Activated CD4-positive, alpha-beta memory T cell treated with anti-CD3 and anti-CD28 coated beads for 36 hours (primary cell): ENCODE results near the gene C2CD2L. TPM values are rescaled to one million over a fixed set of nuclear protein-coding genes. Genes with fewer than 3 reads are reported as not detected.

Experiments used
- CTCF ChIA-PET: fragments of 350-600 bp; sonication (Branson Sonifier 250); formaldehyde crosslinking; loops from one replicate; lab custom pipeline; 2021; ENCODE audit warnings: antibody characterized with exemption, inconsistent platforms; lab: Charles Lee
- POLR2A ChIA-PET: fragments of 350-600 bp; sonication (Branson Sonifier 250); formaldehyde crosslinking; loops from one replicate; lab custom pipeline; 2021; ENCODE audit warnings: antibody characterized with exemption; lab: Charles Lee
- DNase-seq: peaks from one replicate; pipeline ENCODE4 v3.0.0-alpha.2; 2020
- H3K27ac Mint-ChIP-seq: one replicate; pipeline ENCODE4 v1.8.0; 2021; ENCODE audit warnings: mixed read lengths
- H3K27me3 Mint-ChIP-seq: one replicate; pipeline ENCODE4 v1.8.0; 2021; ENCODE audit warnings: mixed read lengths
- H3K36me3 Mint-ChIP-seq: one replicate; pipeline ENCODE4 v1.8.0; 2021; ENCODE audit warnings: mixed read lengths
- H3K4me1 Mint-ChIP-seq: one replicate; pipeline ENCODE4 v1.8.0; 2021; ENCODE audit warnings: low read depth, mixed read lengths
- H3K4me3 Mint-ChIP-seq: one replicate; pipeline ENCODE4 v1.8.0; 2021; ENCODE audit warnings: mild to moderate bottlenecking, mixed read lengths
- H3K9me3 Mint-ChIP-seq: one replicate; pipeline ENCODE4 v1.8.0; 2021; ENCODE audit warnings: mixed read lengths
- intact Hi-C: fragments of 100-400 bp; cut with micrococcal nuclease; formaldehyde crosslinking; loops from one replicate; pipeline ENCODE4 v1.15.1; 2023
- total RNA-seq, 2 experiments: library from RNA; stranded (reverse); gene quantifications; one replicate each; pipeline ENCODE4 v1.2.3, GENCODE V29; 2021

C2CD2L gene
- total RNA-seq, 2 experiments from 2014 or later: 23.6 to 25.2 TPM

GRCh38 chr11:119084663-119085436 lies 22.3 kb upstream of the C2CD2L start, which contains the start of gene HMBS:
TSS of gene HMBS (plus strand) at chr11:119084881. CDS start at chr11:119085034, 153 bp downstream.
- Mint-ChIP-seq H3K27ac (peak within 1 kb of the TSS; percentile 95), H3K9me3 (no peaks in the 10 kb centered on the region), H3K36me3 (peaks cover 6% of the 10 kb centered on the region), H3K4me3 (peak within 1 kb of the TSS; percentile 98), H3K27me3 (no peaks in the 10 kb centered on the region), H3K4me1 (peaks cover 21% of the 10 kb centered on the region)
- ChIA-PET CTCF (interaction anchor here (0.6 to 2.6 kb wide), 8 partner anchors 9 to 155 kb away, joined by 3 to 10 read pairs (median 3); partner anchors contain the start of gene VPS11), POLR2A (interaction anchor here (0.6 to 4.5 kb wide), 10 partner anchors 10 to 458 kb away, joined by 3 to 41 read pairs (median 5); partner anchors contain the start of genes C2CD2L, DPAGT1, HYOU1 and TRAPPC4)
- intact Hi-C loops: loop anchor here (1.0 to 2.0 kb wide), 3 partner anchors 10 to 36 kb away; partner anchors contain the start of genes HINFP and VPS11
- DNase-seq: peak; percentile 93

GRCh38 chr11:119085437-119085847 lies 21.7 kb upstream of the C2CD2L start:
- ChIA-PET CTCF (interaction anchor here (0.8 to 2.6 kb wide), 6 partner anchors 9 to 199 kb away, joined by 3 to 10 read pairs (median 4); partner anchors contain the start of genes CBL, DPAGT1 and VPS11), POLR2A (interaction anchor here (0.6 to 4.5 kb wide), 9 partner anchors 9 to 458 kb away, joined by 3 to 41 read pairs (median 6); partner anchors contain the start of genes C2CD2L, DPAGT1, HYOU1 and TRAPPC4)
- H3K4me3 Mint-ChIP-seq: peak overlapping the region; percentile 98
- intact Hi-C loops: loop anchor here (1.0 to 2.0 kb wide), 3 partner anchors 10 to 35 kb away; partner anchors contain the start of genes HINFP and VPS11
- peak overlapping the region; percentile 95 for H3K27ac Mint-ChIP-seq
- H3K9me3 Mint-ChIP-seq: no peaks in the 10 kb centered on the region
- peaks cover 21% of the 10 kb centered on the region for H3K4me1 Mint-ChIP-seq
- peaks cover 10% of the 10 kb centered on the region for H3K36me3 Mint-ChIP-seq
- no peaks in the 10 kb centered on the region for H3K27me3 Mint-ChIP-seq
- peak; percentile 61 for DNase-seq

GRCh38 chr11:119087123-119087522 lies 20.0 kb upstream of the C2CD2L start:
- H3K4me1 Mint-ChIP-seq: peaks cover 28% of the 10 kb centered on the region

GRCh38 chr11:119087747-119088241 lies 19.4 kb upstream of the C2CD2L start:
- Mint-ChIP-seq H3K4me3 (no peak overlapping the region), H3K27ac (no peak overlapping the region), H3K27me3 (no peaks in the 10 kb centered on the region), H3K9me3 (no peaks in the 10 kb centered on the region), H3K36me3 (peaks cover 13% of the 10 kb centered on the region), H3K4me1 (peaks cover 35% of the 10 kb centered on the region)
- no peak for DNase-seq
- intact Hi-C loops: no loop called here
- ChIA-PET POLR2A (no interaction called here), CTCF (no interaction called here)

More at GRCh38 chr11:119087123-119087522, 20.0 kb upstream of the C2CD2L start:
- ChIA-PET CTCF (no interaction called here), POLR2A (interaction anchor here (4.5 kb wide), 1 partner anchor 7 kb away, joined by 41 read pairs; a partner anchor contains a TSS)
- Mint-ChIP-seq H3K36me3 (peaks cover 6% of the 10 kb centered on the region), H3K27me3 (no peaks in the 10 kb centered on the region), H3K4me3 (no peak overlapping the region), H3K27ac (no peak overlapping the region), H3K9me3 (no peaks in the 10 kb centered on the region)
- DNase-seq: no peak
- intact Hi-C loops: no loop called here

GRCh38 chr11:119088406-119088805 lies 18.7 kb upstream of the C2CD2L start:
- peaks cover 19% of the 10 kb centered on the region for H3K36me3 Mint-ChIP-seq
- H3K27ac Mint-ChIP-seq: no peak overlapping the region
- H3K27me3 Mint-ChIP-seq: no peaks in the 10 kb centered on the region
- CTCF ChIA-PET: no interaction called here
- POLR2A ChIA-PET: no interaction called here
- peaks cover 40% of the 10 kb centered on the region for H3K4me1 Mint-ChIP-seq
- no peaks in the 10 kb centered on the region for H3K9me3 Mint-ChIP-seq
- no peak for DNase-seq
- no peak overlapping the region for H3K4me3 Mint-ChIP-seq
- intact Hi-C loops: no loop called here

- POLR2A ChIA-PET: no interaction called here
- H3K27me3 Mint-ChIP-seq: no peaks in the 10 kb centered on the region
- peaks cover 39% of the 10 kb centered on the region for H3K4me1 Mint-ChIP-seq
- H3K9me3 Mint-ChIP-seq: no peaks in the 10 kb centered on the region
- CTCF ChIA-PET: no interaction called here
- no peak overlapping the region for H3K4me3 Mint-ChIP-seq
- H3K36me3 Mint-ChIP-seq: peaks cover 28% of the 10 kb centered on the region
- DNase-seq: no peak
- H3K27ac Mint-ChIP-seq: no peak overlapping the region
- intact Hi-C loops: no loop called here
These were observed 17.8 kb upstream of the C2CD2L start for GRCh38 chr11:119089319-119089718.

GRCh38 chr11:119091178-119091577 lies 16.0 kb upstream of the C2CD2L start:
- ChIA-PET CTCF (interaction anchor here (1.0 to 1.2 kb wide), 2 partner anchors 9 to 232 kb away, joined by 3 to 4 read pairs; no protein-coding TSS in a partner anchor), POLR2A (interaction anchor here (1.6 kb wide), 1 partner anchor 24 kb away, joined by 3 read pairs; no protein-coding TSS in a partner anchor)
- intact Hi-C loops: no loop called here
- H3K27ac Mint-ChIP-seq: no peak overlapping the region
- H3K36me3 Mint-ChIP-seq: peaks cover 38% of the 10 kb centered on the region
- no peak for DNase-seq
- H3K9me3 Mint-ChIP-seq: no peaks in the 10 kb centered on the region
- peaks cover 34% of the 10 kb centered on the region for H3K4me1 Mint-ChIP-seq
- no peak overlapping the region for H3K4me3 Mint-ChIP-seq
- H3K27me3 Mint-ChIP-seq: peaks cover 3% of the 10 kb centered on the region

- Mint-ChIP-seq H3K27me3 (peaks cover 3% of the 10 kb centered on the region), H3K9me3 (no peaks in the 10 kb centered on the region), H3K4me1 (peaks cover 34% of the 10 kb centered on the region), H3K27ac (peak overlapping the region; percentile 24), H3K36me3 (peaks cover 42% of the 10 kb centered on the region), H3K4me3 (peak overlapping the region; percentile 95)
- ChIA-PET CTCF (interaction anchor here (1.2 kb wide), 1 partner anchor 230 kb away, joined by 4 read pairs; no protein-coding TSS in a partner anchor), POLR2A (interaction anchor here (0.5 to 1.6 kb wide), 5 partner anchors 14 to 173 kb away, joined by 3 to 5 read pairs (median 3); partner anchors contain the start of gene HINFP)
- DNase-seq: no peak
- intact Hi-C loops: no loop called here
These were observed 14.9 kb upstream of the C2CD2L start for GRCh38 chr11:119091966-119092879.

GRCh38 chr11:119092880-119093842 lies 14.0 kb upstream of the C2CD2L start:
- CTCF ChIA-PET: interaction anchor here (1.1 kb wide), 1 partner anchor 9 kb away, joined by 3 read pairs; the partner anchor contains the start of gene HMBS
- POLR2A ChIA-PET: interaction anchor here (0.5 to 3.3 kb wide), 11 partner anchors 8 to 230 kb away, joined by 3 to 56 read pairs (median 6); partner anchors contain the start of genes C2CD2L, HINFP, HMBS and HYOU1
- intact Hi-C loops: no loop called here
- Mint-ChIP-seq H3K36me3 (peaks cover 49% of the 10 kb centered on the region), H3K27ac (peak overlapping the region; percentile 94), H3K4me3 (peak overlapping the region; percentile 95), H3K27me3 (peaks cover 3% of the 10 kb centered on the region), H3K4me1 (peaks cover 29% of the 10 kb centered on the region), H3K9me3 (no peaks in the 10 kb centered on the region)
- DNase-seq: no peak
